AG09309 (cell line): ENCODE measurements around the gene MAPKAPK3.

Experiments used
- DNase-seq: peaks from one replicate; pipeline ENCODE4 v3.0.0-alpha.2; 2010; ENCODE audit warnings: low read depth
- H3K4me3 ChIP-seq: 2 replicates; pipeline ENCODE4 v1.5.1; 2011; ENCODE audit warnings: mild to moderate bottlenecking, low read depth, low read length, moderate library complexity; ENCODE audit not compliant: control insufficient read depth
- TF ChIP-seq, protein P1 (sequence below): IDR thresholded peaks from 2 replicates; pipeline ENCODE4 v1.5.1; 2011; ENCODE audit warnings: mild to moderate bottlenecking, low read depth, low read length, inconsistent platforms; ENCODE audit not compliant: insufficient read depth, control insufficient read depth; ENCODE audit errors: missing control alignments

The MAPKAPK3 gene

DNA sequence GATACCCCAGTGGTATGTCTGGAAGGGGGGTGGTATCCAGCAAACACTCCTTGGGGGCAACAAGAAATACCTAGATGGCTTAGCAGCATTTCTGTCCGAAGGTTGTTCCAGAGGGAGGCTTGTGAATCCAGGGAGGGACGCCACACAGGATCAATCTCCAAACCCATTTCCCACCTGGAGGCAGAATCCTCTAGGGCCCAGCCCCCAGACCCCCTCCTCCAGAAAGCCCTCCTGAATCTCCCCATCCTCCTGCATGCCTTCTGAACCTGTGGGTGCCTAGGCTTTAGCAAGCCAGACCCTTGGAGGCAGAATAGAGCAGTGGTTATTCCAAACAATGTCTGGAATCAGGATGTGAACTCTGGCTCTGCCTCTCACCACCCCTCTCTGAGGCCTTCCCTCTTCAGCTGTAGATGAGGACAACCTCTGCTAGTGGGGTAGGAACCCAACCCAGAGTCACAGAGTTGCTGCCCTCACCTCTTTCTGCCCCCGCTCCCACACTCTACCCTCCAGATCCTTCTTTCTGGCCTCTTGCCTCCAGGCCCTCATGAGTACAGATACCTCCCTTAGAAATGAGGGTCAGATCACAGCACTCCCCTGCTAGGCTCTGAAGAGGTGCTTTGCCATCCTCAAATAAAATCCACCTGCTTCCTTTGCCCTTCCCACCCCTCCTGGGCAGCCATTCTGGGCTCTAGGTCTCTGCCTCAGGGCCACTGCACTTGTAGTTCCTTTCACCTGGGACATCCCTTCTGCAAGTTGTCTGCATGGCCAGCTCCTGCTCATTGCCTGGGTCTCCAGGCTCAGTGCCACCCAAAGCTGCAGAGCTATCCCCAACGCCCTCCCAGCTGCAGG lies 13.5 kb upstream of the MAPKAPK3 start:
- no peak for DNase-seq
- no peak overlapping the region for H3K4me3 ChIP-seq
- TF ChIP-seq, protein P1, sequence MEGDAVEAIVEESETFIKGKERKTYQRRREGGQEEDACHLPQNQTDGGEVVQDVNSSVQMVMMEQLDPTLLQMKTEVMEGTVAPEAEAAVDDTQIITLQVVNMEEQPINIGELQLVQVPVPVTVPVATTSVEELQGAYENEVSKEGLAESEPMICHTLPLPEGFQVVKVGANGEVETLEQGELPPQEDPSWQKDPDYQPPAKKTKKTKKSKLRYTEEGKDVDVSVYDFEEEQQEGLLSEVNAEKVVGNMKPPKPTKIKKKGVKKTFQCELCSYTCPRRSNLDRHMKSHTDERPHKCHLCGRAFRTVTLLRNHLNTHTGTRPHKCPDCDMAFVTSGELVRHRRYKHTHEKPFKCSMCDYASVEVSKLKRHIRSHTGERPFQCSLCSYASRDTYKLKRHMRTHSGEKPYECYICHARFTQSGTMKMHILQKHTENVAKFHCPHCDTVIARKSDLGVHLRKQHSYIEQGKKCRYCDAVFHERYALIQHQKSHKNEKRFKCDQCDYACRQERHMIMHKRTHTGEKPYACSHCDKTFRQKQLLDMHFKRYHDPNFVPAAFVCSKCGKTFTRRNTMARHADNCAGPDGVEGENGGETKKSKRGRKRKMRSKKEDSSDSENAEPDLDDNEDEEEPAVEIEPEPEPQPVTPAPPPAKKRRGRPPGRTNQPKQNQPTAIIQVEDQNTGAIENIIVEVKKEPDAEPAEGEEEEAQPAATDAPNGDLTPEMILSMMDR: no peak

DNA sequence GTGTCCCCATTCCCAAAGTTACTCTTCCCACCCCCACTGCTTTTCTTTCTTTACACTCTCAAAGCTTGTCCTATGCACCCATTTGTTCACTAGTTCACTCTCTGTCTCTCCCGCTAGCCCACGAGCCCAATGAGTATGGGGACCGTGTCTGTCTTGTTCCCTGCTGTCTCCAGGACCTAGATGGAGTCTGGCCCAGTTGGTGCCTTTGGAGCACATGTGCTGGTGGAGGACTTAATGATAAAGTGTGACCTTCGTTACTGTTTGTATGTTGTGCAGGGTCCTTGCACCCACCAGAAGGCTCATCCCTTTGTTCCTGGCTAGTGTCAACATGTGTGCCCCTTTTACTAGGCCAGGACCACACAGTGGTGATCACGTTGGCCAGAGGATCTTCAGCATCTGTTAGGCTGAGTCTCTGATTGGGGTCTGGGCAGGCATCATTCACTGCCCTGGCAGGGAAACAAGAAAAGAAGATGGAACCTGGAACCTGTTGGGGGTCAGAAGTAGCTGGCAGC lies 12.8 kb upstream of the MAPKAPK3 start:
- no peak overlapping the region for H3K4me3 ChIP-seq
- DNase-seq: no peak
- TF ChIP-seq, protein P1: no peak

GRCh38 chr3:50604628-50605588 lies 12.0 kb upstream of the MAPKAPK3 start:
- no peak overlapping the region for H3K4me3 ChIP-seq
- no peak for DNase-seq
- TF ChIP-seq, protein P1: no peak

GRCh38 chr3:50605901-50606326 lies 11.0 kb upstream of the MAPKAPK3 start:
- H3K4me3 ChIP-seq: no peak overlapping the region
- TF ChIP-seq, protein P1: no peak
- DNase-seq: no peak

DNA sequence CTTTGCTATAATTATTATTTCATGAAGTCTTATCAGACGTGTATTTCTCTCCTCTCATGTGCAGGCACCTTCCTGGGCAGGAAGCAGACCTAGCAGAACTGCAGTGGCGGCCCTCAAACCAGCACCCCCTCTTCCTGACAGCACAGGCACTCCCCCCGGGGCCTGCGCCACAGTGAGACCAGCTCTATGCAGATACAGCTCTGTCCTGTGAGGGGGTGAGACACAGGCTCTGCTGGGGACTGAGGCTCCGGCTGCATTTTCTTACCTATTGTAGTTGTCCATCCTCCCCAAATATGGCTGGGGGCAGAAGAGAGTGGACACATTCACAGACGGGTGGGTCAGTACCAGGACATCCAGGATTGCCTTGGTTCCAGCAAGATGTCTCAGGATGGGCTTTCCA lies 10.4 kb upstream of the MAPKAPK3 start:
- TF ChIP-seq, protein P1: no peak
- H3K4me3 ChIP-seq: no peak overlapping the region
- DNase-seq: no peak

DNA sequence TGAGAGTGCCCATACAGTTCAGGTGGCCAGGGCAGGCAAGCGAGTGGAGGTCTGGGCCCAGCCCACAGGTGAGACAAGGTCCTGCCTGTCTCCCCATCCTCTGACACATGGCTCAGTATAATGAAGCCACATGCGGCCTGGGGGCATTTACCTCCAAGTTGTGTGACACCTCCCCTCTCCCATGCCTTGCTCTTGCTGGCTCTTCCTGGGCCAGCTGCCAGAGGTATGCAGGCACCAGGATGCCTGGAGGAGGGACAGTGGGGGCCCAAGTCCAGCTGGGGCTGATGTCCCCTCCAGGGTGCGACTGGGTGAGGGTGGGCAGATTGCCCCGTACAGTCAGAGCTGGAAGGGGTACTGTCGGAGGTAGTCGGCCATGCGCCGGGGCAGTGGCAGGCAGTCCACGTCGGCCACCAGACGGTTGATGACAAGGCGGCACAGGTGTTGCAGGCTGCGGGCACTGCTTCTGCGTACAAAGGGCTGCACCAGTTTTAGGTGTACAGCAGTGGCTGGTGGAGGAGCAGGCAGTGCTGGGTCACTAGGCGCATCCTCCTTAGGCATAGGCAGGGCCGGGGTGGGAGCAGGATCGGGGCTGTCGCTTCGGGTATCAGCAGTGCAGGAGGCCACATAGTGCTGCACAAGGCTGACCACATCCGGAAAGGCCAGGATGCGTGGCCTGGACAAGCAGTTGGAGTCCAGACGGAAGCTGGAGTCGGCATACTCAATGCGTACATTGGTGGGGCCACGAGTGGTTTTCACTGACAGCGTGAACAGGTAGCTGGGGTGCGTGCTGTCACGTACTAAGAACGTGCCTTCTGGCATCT lies 9.5 kb upstream of the MAPKAPK3 start:
- TF ChIP-seq, protein P1: no peak
- DNase-seq: no peak
- no peak overlapping the region for H3K4me3 ChIP-seq
